HG03565 (cell line): Measurements from ENCODE around the gene TBL1X.
A peak's percentile ranks its signal among the peaks of the same experiment; 100 is the strongest.

Source experiments
- ATAC-seq: cut with Tn5 transposase; IDR thresholded peaks from one replicate; pipeline ENCODE4 v1.9.1; 2021; ENCODE audit warnings: mild to moderate bottlenecking, moderate library complexity; ENCODE audit not compliant: unreplicated experiment

The TBL1X gene

DNA sequence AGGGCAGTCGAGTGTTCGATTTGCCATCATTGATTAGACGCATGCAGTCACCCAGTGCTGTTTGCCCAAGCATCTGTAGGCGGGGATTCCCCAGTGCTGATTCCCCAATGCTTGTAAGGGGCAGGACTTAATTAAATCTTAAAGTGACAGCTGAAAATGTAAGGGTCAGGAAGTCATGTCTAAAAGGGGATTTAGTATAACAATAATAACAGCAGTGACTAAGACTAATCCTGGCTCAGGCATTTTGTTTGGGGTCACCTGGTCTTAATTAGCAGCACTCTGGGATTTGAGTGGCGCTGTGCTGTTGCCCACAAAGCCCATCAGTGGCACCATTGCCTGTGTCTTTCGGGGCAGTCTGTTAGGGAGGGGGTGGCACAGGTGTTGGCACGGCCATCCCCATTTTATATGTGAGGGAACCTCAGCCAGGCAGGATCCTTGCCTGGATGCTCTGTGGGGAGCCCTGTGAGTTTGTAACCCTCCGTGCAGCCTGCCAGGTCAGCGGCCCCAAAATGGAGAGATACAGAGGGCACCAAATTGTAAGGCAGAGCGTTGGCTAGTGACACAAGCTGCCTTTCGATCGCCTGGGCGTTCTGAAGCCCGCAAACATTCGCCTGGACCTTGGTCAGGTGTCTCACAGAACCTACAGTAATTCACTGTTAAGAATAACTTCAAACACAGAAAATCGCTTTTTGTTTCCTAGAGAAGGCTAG, 146.7 kb downstream of the TBL1X start:
- no peak for ATAC-seq

DNA sequence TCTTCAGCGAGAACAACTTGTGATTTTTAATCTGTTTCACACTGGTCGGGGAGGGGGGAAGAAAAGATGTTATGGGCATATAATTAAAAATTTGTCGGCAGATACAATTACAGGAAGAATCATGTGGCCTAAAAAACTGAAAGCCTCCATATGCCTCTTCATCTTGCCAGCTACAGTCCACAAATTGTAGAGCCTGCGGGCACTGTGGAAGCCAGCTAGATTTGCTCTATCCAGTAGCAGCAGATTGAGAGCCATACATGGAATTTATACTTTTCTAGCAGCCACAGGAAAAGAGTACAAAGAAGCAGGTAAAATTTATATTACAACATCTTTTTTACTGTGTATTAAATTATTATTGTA, 147.3 kb downstream of the TBL1X start:
- no peak for ATAC-seq

DNA sequence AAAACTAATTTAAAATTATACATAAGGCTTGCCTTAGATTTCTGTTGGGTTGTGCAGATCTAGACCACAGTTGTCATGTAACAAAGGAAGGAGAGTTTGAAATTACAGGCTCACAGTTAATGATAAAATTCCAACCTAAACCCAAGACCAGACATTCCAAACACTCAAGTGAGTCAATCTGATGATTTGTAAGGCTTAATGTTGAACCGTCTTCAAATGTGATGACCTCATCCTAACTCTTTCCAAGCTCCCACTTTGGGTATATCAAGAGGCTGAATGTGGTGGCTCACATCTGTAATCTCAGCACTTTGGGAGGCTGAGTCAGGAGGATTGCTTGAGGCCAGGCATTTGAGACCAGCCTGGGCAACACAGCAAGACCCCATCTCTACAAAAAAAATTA, 149.2 kb downstream of the TBL1X start:
- ATAC-seq = no peak

DNA sequence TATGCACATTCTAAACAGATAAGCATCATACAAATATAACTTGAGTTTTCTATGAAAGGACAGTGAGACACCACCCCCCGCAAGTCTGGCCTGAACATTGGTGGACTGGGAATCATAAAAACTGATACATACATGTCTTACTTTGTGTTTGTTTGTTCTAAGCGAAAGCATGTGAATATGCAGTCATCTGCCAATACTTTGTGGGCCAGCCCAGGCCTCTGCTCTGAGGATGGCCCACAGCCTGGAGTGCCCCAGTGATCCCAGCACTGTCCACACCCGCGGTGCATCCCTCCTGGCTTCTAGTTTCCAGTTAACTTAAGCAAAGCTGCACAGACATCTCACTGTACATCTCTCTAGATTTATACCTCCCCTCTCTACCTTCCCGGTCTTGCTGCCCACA, 154.3 kb downstream of the TBL1X start:
- no peak for ATAC-seq

DNA sequence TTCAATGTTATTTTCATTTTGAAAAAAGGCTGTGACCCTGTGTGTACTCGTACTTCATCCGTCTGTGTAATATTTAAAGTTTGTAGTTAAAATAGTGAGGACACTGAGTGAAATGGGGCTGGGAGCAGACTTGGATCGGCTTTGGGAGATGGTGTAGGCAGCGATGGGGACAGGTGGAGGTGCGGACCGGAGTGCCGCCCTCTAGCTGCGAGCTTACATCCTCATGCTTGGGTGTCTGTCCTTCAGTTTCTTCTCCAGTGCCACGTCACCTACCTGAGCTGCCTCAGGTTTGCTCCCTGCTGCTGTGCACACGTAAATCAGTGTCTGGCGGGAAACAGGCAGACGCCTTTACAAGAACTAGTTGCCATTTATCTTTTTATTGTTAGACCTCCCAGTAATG, 154.7 kb downstream of the TBL1X start:
- ATAC-seq = no peak

DNA sequence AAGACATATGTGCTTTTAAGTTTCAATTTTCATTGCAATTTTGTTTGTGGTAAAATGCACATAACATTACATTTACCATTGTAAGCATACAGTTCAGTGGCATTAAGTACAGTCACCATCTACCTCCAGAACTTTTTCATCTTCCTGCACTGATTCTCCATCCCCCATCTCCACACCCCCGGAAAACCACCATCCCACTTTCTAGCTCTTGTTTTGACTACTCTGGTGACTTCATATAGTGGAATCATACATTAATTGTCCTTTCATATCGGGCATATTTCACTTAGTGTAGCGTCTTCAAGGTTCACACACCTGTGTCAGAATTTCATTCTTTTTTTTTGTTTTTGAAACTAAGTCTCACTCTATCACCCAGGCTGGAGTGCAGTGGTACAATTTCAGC, 157.3 kb downstream of the TBL1X start:
- ATAC-seq = no peak

DNA sequence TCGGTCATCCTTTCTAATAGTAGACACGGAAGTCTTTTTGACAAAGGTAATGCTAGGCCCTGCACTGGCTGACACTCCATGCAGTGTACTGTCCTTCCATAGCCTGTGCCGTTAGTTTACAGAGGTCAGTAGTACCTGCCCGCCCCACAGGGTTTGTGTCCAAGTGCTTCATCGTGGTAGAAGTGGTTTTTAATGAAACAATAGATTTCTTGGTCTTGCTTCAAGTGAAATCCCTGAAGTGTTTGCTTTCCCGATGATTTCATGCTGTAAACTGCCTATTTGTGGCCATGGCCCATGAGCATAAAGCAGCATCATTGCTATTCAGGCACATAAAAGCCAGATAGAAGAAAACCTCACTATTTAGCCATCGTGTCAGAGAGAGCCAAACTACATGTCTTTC, 161.5 kb downstream of the TBL1X start:
- ATAC-seq = no peak

DNA sequence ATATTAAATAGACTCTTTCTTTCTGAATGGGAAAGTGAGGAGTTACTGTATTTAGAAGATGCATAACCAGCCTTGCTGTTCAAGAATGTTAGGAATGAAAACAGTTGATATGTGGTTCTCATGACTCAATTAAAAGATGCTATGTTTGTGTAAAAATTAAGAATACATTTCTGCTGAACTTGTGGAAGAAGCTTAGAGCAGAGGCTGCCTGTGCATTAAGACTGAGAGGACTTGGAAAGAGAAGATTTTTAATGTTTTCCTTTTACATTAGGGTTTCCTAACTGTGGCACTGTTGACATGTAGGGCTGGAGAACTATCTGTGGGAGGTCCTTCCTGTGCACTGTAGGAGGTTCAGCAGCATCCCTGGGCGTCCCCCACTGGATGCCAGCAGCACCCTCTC, 163.1 kb downstream of the TBL1X start:
- no peak for ATAC-seq

DNA sequence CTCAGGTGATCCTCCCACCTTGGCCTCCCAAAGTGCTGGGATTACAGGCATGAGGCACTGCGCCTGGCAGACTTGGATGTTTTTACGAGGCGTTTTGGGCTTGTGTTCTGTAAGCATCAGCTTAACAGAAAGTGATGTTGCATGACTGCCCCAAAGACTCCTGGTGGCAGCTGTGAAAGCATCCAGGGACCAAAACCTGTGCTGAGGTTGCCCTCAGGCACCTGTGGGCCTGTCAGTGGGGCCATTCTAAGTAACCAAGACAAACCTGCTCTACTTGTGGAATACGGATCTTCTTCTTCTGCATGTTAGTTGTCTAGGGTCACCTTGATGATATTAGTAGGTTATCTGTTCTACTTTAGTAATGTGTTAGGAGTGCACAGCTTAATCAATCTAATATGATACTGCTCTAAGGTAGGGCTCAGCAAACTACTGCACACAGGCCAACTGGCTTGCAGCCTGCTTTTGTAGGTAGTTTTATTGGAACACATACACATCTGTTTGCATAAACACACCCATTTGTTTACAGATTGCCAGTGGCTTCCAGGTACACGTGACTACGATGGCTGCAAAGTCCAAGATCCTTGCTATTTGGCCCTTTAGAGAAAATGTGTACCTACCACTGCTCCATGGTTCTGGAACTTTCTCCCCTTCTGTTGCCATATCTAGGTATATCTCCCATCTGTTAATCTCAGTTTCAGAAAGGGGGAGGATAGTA, 164.1 kb downstream of the TBL1X start:
- ATAC-seq = no peak

DNA sequence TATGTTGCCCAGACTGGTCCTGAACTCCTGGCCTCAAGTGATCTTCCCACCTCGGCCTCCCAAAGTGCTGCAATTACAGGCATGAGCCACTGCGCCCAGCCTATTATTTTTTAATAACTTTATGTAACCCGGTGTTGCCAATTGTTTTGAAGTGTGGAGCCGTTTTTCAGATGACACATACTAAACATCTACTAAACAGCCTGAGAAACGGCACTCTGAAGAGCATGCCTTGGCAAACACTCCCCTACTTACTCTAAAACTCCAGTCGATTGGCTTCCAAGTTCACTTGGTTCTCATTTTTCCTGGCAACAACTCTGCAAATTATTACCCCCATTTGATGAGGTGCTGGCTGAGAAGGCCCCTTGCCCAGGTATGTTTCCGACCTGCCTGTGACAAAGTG, 169.7 kb downstream of the TBL1X start:
- ATAC-seq = no peak

DNA sequence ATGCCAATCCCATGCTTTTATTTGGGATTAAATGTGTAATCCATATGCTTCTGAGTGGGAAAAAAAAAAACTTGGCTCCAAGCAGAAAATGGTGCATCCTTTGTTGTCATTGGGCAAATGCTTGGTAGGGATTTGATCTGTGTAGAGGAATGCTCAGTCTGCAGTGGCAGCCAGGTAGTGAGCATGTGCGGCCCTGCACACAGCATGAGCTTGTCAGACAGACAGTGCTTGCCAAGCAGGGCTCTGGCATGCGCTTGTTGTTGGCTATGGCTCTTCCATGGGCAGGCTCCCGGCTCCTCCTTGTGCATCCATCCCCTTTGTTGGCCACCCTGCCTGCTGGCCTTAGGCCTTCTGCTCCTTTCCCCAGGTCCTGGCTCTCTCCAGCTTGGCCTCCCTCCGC, 170.5 kb downstream of the TBL1X start:
- no peak for ATAC-seq

DNA sequence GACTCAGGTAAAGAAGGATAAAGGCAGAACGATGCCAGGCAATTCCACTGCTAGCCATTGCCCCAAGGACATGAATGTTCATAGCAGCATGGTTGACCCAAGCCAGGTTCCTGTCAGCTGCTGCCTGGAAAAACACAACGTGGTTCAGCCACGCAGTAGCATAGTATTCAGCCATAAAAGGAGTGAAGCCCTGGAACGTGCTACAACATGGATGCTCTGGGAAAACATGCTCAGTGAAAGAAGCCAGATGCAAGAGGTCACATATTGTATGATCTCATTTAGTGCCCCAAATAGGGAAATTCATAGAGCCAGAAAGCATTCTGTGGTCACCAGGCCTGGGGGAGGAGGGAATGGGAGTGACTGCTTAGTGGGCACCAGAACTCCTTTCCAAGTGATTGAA, 170.9 kb downstream of the TBL1X start:
- no peak for ATAC-seq

DNA sequence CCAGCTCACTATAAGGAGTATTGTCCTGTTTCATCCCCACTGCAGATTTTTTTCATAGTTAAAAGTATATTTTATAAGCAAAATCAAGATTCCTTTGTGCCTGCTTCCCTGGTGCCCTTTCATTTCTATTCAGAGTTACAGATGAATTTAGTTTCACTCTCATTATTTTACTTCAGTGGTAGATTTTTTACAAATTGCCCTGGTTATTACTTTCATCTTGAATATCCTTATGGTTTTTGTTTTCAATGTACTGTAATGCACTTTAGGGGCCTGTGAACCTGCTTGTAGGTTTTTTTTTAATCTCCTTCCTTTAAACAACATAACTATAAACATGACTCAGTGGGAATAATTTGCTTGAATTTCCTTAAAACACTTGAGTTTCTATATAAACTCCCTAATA, 174.0 kb downstream of the TBL1X start:
- ATAC-seq = no peak

DNA sequence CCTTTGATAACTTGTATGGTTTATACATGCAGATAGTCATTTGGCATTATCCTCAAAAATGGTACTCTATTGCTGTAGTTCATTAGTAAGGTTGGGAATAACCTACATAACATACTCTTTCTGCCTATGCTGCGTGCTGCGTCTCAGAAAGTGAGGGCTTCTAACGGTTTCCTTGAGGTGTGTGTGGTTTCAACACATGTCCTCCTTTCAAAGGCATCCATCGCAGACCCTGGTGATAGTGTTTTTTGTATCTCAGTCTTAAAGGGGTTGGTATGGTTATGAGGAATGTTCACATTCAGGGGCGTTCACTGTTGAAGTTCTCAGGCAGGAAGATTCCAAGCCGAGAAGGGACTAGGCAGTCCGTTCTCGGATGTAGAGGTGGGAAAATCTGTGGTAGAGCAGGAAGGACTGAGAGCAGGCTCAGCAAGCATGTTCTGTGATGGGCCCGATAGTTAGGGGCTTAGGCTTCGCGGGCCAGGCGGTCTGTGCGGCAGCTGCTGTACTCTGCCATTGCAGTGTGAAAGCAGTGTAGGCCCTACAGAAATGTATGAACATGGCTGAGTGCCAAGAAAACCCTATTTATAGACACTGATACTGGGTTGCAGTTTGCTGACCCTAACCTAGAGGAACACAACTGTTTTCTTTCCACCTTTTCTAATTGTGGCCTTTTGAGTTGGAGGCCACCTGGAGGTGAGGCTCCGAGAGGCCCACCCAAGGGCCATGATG, 177.6 kb downstream of the TBL1X start:
- ATAC-seq = no peak

DNA sequence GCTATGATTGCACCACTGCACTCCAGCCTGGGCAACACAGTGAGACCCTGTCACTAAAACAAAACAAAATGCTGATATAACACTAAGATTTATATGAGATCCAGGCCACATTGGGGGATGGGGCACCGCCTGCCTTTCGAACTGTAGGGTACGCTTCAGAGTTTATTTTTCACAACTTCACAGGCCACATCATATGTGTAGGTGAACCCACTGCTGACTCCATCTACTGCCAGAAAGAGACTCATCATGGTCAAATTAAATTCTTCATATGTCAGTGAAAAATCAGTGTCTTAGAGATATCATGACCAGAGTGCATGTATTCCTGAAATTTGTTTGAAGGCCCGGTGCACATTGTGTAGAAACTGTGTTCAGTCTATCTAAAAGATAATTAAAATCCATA, 178.9 kb downstream of the TBL1X start:
- ATAC-seq = no peak

DNA sequence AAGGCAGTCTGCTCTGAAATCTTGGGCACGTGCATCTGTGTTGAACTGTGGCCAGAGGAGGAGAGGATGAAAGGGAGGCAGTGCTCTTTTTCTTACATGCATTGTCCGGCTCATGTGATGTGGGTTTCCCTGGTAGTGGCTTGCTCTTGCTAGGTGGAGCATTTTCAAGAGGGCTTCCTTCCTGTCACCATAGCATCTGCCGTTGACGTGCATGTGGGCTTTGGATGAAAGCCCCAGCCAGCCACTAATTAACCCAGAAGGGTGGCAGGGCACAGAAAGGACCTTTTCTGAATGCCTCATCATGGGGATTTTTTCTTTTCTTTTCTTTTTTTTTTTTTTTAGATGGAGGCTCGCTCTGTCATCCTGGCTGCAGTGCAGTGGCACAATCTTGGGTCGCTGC, 179.5 kb downstream of the TBL1X start:
- peak; percentile 60 for ATAC-seq

DNA sequence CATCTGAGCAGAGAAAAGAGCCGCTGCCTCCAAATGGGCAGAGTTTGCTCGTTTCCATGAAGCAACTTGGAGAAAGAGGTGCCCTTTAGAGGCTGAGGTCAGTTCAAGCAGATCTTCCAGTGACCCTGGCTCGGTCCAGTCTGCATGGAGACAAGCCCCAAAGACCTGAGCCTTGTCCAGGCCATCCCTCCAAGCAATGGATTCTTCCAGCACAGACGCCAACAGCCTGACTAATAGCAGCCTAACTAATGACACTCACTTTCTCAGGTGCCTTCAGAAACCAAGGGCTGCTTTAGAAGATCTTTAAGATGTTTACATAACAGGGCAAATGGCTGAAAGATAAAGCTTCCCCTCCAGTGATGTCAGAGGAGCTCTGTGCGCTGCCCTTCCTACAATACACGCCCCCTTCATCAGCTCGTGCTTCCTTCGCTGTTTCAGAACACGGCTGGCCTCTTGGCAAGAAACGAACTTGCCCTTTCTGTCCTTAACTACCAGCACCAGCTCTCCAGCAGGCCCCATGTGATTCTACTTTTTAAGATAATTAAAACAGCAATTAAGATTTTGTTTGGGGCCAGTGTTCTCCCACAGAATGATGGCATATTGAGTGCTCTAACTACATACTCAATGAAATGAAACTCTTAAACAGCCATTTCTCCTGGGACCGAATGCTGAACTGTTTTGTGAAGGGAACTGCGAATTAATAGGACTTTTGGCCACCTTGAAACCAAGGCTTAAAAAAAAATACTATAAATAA, 181.8 kb downstream of the TBL1X start:
- no peak for ATAC-seq

DNA sequence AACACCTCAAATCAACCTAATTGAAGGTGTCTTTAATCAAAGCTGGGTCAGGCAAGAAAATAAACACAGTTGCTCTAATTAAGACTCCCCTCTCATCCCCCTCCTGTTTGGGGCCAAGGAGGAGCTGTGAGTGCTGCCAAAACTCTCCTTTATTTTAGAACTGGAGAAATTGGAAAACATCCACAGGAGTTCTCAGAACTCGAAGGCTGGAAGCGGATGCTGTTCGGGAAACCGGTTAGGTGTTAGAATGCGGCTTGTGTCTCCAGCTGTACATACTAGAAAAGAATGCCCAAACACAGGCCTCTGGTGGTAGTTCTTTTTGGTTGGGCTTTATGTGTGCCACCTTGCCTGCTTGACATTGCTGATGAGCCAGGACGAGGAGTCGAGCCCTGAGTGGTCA, 182.6 kb downstream of the TBL1X start:
- ATAC-seq = no peak

DNA sequence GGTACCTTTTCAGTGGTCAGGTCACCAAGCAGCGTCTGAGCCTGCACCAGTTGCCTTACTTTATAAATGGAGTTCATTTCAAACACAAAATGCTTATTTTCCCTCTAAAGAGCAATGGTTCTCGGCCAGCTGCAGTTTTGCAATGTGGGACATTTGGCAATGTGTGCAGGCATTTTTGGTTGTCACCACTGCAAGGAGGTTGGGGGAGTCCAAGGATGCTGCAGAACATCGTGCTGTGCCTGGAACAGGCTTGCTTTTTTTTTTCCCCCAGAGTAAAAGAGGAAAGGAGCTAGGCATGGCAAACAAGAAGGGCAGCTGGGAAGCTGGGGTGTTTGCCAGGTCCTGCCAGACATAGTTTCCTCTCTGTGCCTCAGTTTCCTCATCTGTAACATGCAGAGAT, 185.2 kb downstream of the TBL1X start:
- no peak for ATAC-seq

DNA sequence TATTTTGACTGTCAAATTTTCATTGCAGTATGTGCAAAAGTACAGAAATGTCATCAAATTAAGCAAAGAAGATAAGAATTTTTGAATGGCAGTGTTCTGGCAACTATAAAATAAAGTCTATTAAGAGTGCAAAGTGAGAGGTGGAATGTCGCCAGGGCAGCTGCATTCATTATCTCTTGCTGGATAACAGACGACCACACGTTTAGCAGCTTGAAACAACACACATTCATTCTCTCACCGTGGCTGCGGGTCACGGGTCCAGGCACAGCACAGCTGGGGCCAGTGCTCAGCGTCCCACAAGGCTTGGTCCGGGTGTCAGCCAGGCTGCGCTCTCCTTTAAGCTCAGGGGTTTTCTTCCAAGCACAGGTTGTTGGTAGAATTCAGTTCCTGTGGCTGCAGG, 186.9 kb downstream of the TBL1X start:
- ATAC-seq = no peak

DNA sequence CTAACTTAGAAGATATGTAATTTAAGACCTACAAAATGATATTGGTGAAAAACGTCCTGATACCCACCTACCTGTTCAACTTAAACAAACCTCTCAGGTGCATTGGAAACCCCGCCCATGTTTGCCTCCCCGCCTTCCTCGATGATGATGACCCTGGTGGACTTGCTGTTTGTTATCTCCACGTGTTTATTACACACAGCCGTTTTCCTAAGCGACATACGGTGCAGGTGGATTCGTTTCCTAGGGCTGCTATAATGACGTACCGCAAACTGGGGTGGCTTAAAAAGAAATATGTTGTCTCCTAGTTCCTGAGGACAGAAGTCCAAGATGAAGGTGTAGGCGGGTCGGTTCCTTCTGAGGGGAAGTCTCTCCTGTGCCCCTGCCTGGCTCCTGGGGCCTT, 190.1 kb downstream of the TBL1X start:
- ATAC-seq = no peak

DNA sequence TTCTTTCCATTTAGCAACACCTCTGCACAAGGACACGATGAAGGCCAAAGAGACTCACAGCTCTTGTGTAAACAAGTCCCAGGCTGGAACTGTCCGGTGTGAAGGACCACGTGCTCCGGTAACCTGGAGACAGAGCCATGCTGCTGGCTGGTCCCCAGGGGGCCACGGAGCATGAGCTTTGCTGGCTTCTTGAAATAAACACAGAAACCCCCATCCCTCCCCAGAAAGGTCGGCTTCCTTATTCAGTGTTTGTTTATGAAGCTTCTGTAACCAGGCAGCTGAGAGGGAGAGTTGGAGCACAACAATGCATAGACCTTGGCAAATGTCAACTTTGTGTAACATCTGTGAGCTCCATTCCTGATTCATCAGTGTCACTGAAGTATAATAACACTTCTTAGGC, 191.4 kb downstream of the TBL1X start:
- ATAC-seq = no peak
